ENCODE data around the gene SLC13A2.

SLC13A2 gene

GRCh38 chr17:28545141-28545503 is 71.7 kb downstream of the SLC13A2 start:
- H3K4me3 ChIP-seq (ENCODE audit: low read depth in 1 of 5, low read length in 5 of 5): no peak overlapping the region

GRCh38 chr17:28545787-28546415 is 72.5 kb downstream of the SLC13A2 start:
- peaks cover 1 to 21% (median 14%) of the 10 kb centered on the region in 5 donors for H3K4me1 ChIP-seq (ENCODE audit: control insufficient read depth in 5 of 5, insufficient read depth in 5 of 5, low read length in 5 of 5)
- no peaks in the 10 kb centered on the region for H3K27me3 ChIP-seq (ENCODE audit: control insufficient read depth in 5 of 5, insufficient read depth in 4 of 5, low read length in 5 of 5)
- no peak overlapping the region for H3K4me3 ChIP-seq (ENCODE audit: low read depth in 1 of 5, low read length in 5 of 5)
- H3K9me3 ChIP-seq (ENCODE audit: control insufficient read depth in 5 of 5, low read length in 5 of 5): no peaks in the 10 kb centered on the region
- no peak overlapping the region for H3K27ac ChIP-seq (ENCODE audit: low read depth, low read length)
- H3K9ac ChIP-seq (ENCODE audit: low read length in 5 of 5): no peak overlapping the region
- peaks cover 0 to 18% (median 11%) of the 10 kb centered on the region in 5 donors for H3K36me3 ChIP-seq (ENCODE audit: control insufficient read depth in 5 of 5, insufficient read depth in 5 of 5, low read length in 5 of 5)

More at GRCh38 chr17:28545141-28545503, 71.7 kb downstream of the SLC13A2 start:
- Histone ChIP-seq H3K4me1 (ENCODE audit: control insufficient read depth in 5 of 5, insufficient read depth in 5 of 5, low read length in 5 of 5) (peaks cover 0 to 14% (median 10%) of the 10 kb centered on the region in 5 donors), H3K27me3 (ENCODE audit: control insufficient read depth in 5 of 5, insufficient read depth in 4 of 5, low read length in 5 of 5) (no peaks in the 10 kb centered on the region), H3K9me3 (ENCODE audit: control insufficient read depth in 5 of 5, low read length in 5 of 5) (no peaks in the 10 kb centered on the region), H3K36me3 (ENCODE audit: control insufficient read depth in 5 of 5, insufficient read depth in 5 of 5, low read length in 5 of 5) (peaks cover 0 to 18% (median 11%) of the 10 kb centered on the region in 5 donors), H3K9ac (ENCODE audit: low read length in 5 of 5) (no peak overlapping the region), H3K27ac (ENCODE audit: low read depth, low read length) (no peak overlapping the region)

GRCh38 chr17:28547096-28547622 is 73.7 kb downstream of the SLC13A2 start:
- peaks cover 5 to 31% (median 26%) of the 10 kb centered on the region in 5 donors for H3K4me1 ChIP-seq (ENCODE audit: control insufficient read depth in 5 of 5, insufficient read depth in 5 of 5, low read length in 5 of 5)
- no peak overlapping the region for H3K4me3 ChIP-seq (ENCODE audit: low read depth in 1 of 5, low read length in 5 of 5)
- no peaks in the 10 kb centered on the region for H3K27me3 ChIP-seq (ENCODE audit: control insufficient read depth in 5 of 5, insufficient read depth in 4 of 5, low read length in 5 of 5)
- H3K27ac ChIP-seq (ENCODE audit: low read depth, low read length): no peak overlapping the region
- no peak overlapping the region for H3K9ac ChIP-seq (ENCODE audit: low read length in 5 of 5)
- no peaks in the 10 kb centered on the region for H3K9me3 ChIP-seq (ENCODE audit: control insufficient read depth in 5 of 5, low read length in 5 of 5)
- H3K36me3 ChIP-seq (ENCODE audit: control insufficient read depth in 5 of 5, insufficient read depth in 5 of 5, low read length in 5 of 5): peaks cover 0 to 18% (median 11%) of the 10 kb centered on the region in 5 donors

Data from subcutaneous abdominal adipose tissue (tissue), 5 donors.